Astrocyte (in vitro differentiated cells and primary cell): ENCODE results near the gene F12.

Source experiments
- EZH2 ChIP-seq: IDR thresholded peaks from 2 replicates; pipeline ENCODE4 v1.6.1; 2012; ENCODE audit warnings: mild to moderate bottlenecking, low read length, inconsistent platforms; ENCODE audit not compliant: insufficient read depth
- TF ChIP-seq, protein P1 (sequence below): IDR thresholded peaks from 2 replicates; pipeline ENCODE4 v1.5.1; 2011; ENCODE audit warnings: low read depth, mild to moderate bottlenecking, inconsistent platforms, low read length, moderate library complexity; ENCODE audit not compliant: insufficient read depth

DNA sequence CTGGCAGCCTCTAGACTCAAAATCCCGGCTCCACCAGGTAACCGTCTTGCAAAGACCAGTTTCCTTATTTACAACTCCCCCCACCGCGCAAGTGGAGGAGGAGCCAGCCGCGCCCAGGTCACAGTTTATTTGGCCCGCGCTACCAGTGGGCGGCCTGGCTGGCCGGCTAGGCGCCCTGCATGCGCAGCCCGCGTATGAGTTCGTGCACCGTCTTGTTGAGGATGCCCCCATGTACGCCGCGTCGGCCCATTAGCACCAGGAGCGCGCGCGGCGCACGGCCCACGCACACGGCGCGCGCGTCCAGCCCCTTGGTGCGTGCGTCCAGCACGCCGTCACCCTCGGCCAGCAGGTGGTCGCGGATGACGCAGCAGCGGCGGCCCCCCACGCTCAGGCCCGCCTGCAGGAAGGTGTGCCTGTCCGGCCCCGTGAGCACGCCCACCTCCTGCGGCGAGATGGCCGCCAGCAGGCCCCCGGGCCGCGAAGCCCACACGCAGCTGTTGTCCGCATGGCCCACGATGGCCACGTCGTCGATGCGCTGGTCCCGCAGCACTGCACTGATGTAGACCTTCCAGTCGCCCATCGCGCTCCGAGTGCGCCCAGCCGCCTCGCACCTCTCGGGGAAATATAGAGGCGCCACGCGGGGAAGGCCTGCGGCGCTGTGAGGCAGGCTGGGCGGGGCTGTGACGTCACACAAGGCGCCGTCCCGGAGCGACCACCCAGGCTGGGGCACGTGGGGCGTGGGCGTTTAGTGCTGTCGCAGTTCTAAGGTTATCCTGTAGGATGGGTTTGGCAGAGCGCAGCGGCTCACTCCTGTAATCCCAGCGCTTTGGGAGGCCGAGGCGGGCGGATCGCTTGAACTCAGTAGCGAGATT, 9.1 kb downstream of the F12 start, which contains the start of gene PFN3:
- TF ChIP-seq, protein P1, sequence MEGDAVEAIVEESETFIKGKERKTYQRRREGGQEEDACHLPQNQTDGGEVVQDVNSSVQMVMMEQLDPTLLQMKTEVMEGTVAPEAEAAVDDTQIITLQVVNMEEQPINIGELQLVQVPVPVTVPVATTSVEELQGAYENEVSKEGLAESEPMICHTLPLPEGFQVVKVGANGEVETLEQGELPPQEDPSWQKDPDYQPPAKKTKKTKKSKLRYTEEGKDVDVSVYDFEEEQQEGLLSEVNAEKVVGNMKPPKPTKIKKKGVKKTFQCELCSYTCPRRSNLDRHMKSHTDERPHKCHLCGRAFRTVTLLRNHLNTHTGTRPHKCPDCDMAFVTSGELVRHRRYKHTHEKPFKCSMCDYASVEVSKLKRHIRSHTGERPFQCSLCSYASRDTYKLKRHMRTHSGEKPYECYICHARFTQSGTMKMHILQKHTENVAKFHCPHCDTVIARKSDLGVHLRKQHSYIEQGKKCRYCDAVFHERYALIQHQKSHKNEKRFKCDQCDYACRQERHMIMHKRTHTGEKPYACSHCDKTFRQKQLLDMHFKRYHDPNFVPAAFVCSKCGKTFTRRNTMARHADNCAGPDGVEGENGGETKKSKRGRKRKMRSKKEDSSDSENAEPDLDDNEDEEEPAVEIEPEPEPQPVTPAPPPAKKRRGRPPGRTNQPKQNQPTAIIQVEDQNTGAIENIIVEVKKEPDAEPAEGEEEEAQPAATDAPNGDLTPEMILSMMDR = no peak
- peak; percentile 79 for TF ChIP-seq EZH2
